ENCODE results near the gene EFNA3.

DNA sequence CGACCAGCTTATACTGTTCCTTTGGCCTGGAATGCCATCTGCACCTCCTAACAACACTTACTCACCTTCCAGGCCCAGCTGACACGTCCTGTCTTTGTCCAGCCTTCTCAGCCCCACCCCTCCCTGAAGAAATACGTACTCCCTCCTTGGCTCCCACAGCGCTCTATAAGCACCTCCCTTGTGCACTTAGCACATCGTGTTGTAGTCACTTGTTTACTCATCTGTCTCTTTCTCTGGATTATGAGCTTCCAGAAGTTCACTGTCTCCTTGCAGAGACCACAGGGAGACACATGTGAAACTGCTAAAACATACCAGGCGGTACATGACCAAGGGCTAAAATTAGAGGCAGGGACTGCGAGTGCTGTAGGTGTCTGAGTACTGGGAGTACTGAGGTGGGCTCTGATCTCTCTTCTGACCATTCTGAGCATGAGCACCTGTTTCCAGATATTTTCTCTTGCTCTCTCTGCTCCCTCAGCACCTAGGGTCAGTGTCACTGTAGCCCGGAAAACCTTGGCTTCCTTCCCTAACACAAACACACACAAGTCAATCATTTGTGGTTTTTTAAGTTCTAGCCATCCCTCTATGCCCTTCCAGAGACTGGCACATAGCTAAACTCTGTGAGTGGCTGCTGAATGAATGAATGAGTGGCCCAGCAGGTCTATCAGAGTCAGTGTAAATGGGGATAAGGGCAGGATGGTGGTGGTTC lies 39.9 kb upstream of the EFNA3 start:
- TF ChIP-seq, protein P1, sequence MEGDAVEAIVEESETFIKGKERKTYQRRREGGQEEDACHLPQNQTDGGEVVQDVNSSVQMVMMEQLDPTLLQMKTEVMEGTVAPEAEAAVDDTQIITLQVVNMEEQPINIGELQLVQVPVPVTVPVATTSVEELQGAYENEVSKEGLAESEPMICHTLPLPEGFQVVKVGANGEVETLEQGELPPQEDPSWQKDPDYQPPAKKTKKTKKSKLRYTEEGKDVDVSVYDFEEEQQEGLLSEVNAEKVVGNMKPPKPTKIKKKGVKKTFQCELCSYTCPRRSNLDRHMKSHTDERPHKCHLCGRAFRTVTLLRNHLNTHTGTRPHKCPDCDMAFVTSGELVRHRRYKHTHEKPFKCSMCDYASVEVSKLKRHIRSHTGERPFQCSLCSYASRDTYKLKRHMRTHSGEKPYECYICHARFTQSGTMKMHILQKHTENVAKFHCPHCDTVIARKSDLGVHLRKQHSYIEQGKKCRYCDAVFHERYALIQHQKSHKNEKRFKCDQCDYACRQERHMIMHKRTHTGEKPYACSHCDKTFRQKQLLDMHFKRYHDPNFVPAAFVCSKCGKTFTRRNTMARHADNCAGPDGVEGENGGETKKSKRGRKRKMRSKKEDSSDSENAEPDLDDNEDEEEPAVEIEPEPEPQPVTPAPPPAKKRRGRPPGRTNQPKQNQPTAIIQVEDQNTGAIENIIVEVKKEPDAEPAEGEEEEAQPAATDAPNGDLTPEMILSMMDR (IDR thresholded peaks at IDR 0.05; ENCODE audit: poor library complexity, severe bottlenecking), result no peak
- no peak for TF ChIP-seq EZH2 (IDR thresholded peaks at IDR 0.05; ENCODE audit: borderline replicate concordance, insufficient read depth, low read length, poor library complexity, severe bottlenecking)

Measured in neural cell (in vitro differentiated cells).